ENCODE results near the gene C2CD3. TPM values are rescaled to one million over a fixed set of nuclear protein-coding genes. Genes with fewer than 3 reads are reported as not detected.

C2CD3 gene, protein sequence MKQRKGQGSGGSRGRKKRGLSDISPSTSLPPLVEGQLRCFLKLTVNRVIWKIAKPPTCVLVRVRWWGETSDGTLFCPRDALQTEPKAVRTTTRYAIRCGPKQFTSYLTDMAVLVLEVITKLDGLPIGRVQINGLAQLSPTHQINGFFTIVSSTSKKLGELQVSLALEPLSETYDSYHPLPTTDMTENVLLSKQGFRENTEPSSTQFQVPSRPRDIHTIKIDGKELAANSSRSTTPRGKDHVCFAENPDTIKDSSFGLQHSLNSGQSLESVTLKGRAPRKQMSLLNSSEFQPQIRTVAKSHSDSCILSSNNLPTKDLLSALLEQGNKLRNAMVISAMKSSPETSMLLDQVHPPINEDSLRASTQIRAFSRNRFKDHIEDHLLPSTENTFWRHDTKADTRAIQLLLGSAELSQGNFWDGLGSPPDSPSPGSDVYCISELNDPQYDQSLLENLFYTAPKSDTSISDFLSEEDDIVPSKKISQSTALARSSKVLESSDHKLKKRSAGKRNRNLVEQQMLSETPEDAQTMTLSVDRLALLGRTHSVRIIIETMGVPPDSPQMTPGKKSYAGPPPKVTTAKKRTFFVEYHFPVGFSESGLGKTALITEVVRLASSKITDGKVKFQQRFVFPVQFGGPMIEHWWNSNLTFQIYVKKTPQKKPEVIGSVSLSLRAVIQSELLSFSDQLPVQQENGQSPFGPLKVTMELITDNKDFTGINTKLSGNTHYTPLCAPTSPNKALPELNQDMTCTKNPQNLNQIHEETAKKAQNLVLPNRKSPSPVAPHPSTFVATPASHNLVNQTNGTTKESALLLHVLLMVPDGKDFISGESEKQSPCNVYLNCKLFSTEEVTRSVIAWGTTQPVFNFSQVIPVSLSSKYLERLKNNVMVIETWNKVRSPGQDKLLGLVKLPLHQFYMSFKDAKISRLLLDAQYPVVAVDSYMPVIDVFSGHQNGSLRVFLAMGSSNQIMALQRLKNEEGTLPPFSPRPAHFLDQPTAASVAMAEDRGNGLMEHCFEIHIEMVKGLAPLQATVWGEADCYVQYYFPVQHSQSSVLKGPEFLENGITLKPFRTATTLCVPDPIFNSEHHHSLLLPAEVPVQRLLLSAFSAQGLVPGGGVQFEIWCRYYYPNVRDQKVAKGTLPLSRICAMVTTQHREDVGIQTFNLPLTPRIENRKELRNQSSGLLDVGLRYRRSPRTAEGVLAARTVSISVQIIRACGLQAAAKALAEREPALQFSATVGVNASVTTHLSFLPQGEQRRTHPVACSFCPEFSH (N-terminal part only)
- 10 to 100 TPM; 30.8 to 32.2 TPM for total RNA-seq

GRCh38 chr11:74170694-74171629, at the start of gene C2CD3, which contains the start of gene PPME1:
C2CD3 (minus strand) TSS chr11:74171002; CDS start chr11:74170792, 210 bp downstream.
PPME1 (plus strand) TSS chr11:74171289; CDS start chr11:74171422, 133 bp downstream.
- H3K9me3 Mint-ChIP-seq: no peaks in the 10 kb centered on the region
- CTCF ChIA-PET: interaction anchor here (0.6 to 1.4 kb wide), 11 partner anchors 9 to 391 kb away, joined by 3 to 12 read pairs (median 3); no protein-coding TSS in a partner anchor
- DNase-seq: peak; percentile 99
- H3K27me3 Mint-ChIP-seq: no peaks in the 10 kb centered on the region
- no peak within 1 kb of the TSS for H3K27ac Mint-ChIP-seq
- H3K4me1 Mint-ChIP-seq: peaks cover 24% of the 10 kb centered on the region
- H3K36me3 Mint-ChIP-seq (ENCODE audit: low read depth): peaks cover 26% of the 10 kb centered on the region
- H3K4me3 Mint-ChIP-seq: no peak within 1 kb of the TSS
- POLR2A ChIA-PET: interaction anchor here (0.7 to 3.3 kb wide), 17 partner anchors 9 to 410 kb away, joined by 3 to 17 read pairs (median 5); partner anchors contain the start of genes LIPT2, MRPL48, RAB6A and UCP2

GRCh38 chr11:74220376-74220775, 49.6 kb upstream of the C2CD3 start:
- CTCF ChIA-PET: no interaction called here
- H3K36me3 Mint-ChIP-seq (ENCODE audit: low read depth): peaks cover 14% of the 10 kb centered on the region
- no peak overlapping the region for H3K4me3 Mint-ChIP-seq
- H3K27ac Mint-ChIP-seq: no peak overlapping the region
- POLR2A ChIA-PET: no interaction called here
- no peaks in the 10 kb centered on the region for H3K27me3 Mint-ChIP-seq
- no peaks in the 10 kb centered on the region for H3K4me1 Mint-ChIP-seq
- no peak for DNase-seq
- H3K9me3 Mint-ChIP-seq: peaks cover 2% of the 10 kb centered on the region

- H3K4me3 Mint-ChIP-seq: no peak overlapping the region
- POLR2A ChIA-PET: no interaction called here
- H3K27me3 Mint-ChIP-seq: no peaks in the 10 kb centered on the region
- no peaks in the 10 kb centered on the region for H3K4me1 Mint-ChIP-seq
- peaks cover 42% of the 10 kb centered on the region for H3K36me3 Mint-ChIP-seq (ENCODE audit: low read depth)
- no peak for DNase-seq
- no peaks in the 10 kb centered on the region for H3K9me3 Mint-ChIP-seq
- CTCF ChIA-PET: no interaction called here
- no peak overlapping the region for H3K27ac Mint-ChIP-seq
Observed at GRCh38 chr11:74212533-74212932, 41.7 kb upstream of the C2CD3 start.

DNA sequence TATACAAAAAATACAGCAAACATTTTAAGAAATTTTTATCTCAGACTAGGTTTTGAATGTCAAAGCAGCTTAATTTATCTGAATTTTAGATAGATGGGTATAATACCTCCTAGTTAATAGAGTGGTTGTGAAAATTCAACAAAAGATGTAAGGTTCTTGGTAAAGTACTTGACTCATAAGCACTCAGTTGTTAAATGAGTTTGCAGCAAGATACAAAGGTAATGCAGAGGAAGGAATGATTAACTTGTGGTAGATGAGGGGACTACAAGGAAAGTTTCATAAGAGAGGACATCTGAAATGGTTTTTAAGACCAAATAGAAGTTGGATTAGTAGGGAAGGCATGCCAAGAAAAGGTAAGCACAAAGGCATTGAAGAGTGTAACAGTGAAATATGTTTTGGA, 37.7 kb upstream of the C2CD3 start:
- Mint-ChIP-seq H3K4me1 (peaks cover 14% of the 10 kb centered on the region), H3K4me3 (no peak overlapping the region), H3K27me3 (no peaks in the 10 kb centered on the region), H3K27ac (no peak overlapping the region), H3K9me3 (no peaks in the 10 kb centered on the region), H3K36me3 (ENCODE audit: low read depth) (peaks cover 50% of the 10 kb centered on the region)
- DNase-seq: no peak
- ChIA-PET CTCF (interaction anchor here (0.5 kb wide), 1 partner anchor 47 kb away, joined by 3 read pairs; no protein-coding TSS in a partner anchor), POLR2A (no interaction called here)

DNA sequence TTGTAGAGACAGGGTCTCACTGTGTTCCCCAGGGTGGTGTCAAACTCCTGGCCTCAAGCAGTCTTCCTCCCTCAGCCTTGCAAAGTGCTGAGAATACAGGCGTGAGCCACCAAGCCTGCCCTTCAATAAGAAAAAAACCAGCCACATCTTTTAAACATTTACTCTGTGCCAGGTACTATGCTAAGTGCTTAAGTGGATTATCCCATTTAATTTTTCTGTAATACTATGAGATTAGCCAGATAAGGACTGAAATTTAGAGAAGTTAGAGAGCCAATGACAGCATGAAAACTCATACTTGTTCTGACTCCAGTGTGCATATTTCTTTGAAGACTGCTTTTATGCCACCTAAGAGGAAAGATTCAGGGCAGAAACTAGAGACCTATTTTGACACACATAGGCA, 35.9 kb upstream of the C2CD3 start:
- no peak for DNase-seq
- Mint-ChIP-seq H3K9me3 (no peaks in the 10 kb centered on the region), H3K27me3 (no peaks in the 10 kb centered on the region), H3K36me3 (ENCODE audit: low read depth) (peaks cover 44% of the 10 kb centered on the region), H3K27ac (no peak overlapping the region), H3K4me1 (peaks cover 16% of the 10 kb centered on the region), H3K4me3 (no peak overlapping the region)
- CTCF ChIA-PET: no interaction called here
- POLR2A ChIA-PET: no interaction called here

DNA sequence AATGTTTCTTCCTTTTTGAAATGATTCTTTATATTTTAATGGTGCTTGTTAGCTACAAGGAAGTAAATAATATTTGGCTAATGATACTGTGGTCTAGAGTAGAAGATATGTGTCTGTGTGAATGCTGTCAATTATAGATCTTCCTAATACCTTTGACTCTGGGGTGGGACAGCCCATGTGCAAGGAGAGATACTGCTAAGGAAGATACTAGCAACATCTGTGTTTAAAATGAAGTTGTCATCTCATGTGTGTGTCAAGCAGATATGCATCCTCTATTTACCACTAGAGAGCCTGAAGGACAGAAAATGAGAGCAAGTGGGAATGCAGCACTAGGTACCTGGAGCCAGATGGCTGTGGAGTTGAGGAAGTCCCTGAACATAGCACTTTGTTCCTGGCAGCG, 34.4 kb upstream of the C2CD3 start:
- peaks cover 16% of the 10 kb centered on the region for H3K4me1 Mint-ChIP-seq
- no peaks in the 10 kb centered on the region for H3K9me3 Mint-ChIP-seq
- POLR2A ChIA-PET: no interaction called here
- CTCF ChIA-PET: no interaction called here
- no peak overlapping the region for H3K4me3 Mint-ChIP-seq
- no peaks in the 10 kb centered on the region for H3K27me3 Mint-ChIP-seq
- no peak for DNase-seq
- H3K36me3 Mint-ChIP-seq (ENCODE audit: low read depth): peaks cover 37% of the 10 kb centered on the region
- H3K27ac Mint-ChIP-seq: no peak overlapping the region

DNA sequence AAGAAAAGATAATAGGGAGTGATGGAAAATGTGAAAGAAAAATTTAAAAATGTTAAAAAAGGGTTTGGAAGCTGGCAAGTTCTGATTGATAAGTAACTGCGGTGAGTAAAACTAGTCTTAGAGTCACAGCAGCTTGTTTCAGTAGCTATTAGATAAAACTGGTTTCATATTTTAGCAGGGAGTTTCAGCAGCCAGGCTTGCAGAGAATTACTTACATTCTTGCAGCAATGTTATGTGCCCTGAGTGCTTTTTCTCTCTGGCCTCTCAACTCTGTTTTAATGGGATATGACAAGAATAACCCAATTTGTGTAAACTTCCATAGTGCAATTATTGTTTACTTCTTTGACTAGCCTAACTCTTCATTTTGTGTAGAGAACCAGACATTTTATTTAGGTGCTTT, 33.9 kb upstream of the C2CD3 start:
- peaks cover 16% of the 10 kb centered on the region for H3K4me1 Mint-ChIP-seq
- H3K4me3 Mint-ChIP-seq: no peak overlapping the region
- no peak for DNase-seq
- POLR2A ChIA-PET: no interaction called here
- H3K27ac Mint-ChIP-seq: no peak overlapping the region
- peaks cover 37% of the 10 kb centered on the region for H3K36me3 Mint-ChIP-seq (ENCODE audit: low read depth)
- no peaks in the 10 kb centered on the region for H3K27me3 Mint-ChIP-seq
- CTCF ChIA-PET: no interaction called here
- H3K9me3 Mint-ChIP-seq: no peaks in the 10 kb centered on the region

GRCh38 chr11:74203966-74204365, 33.2 kb upstream of the C2CD3 start:
- Mint-ChIP-seq H3K27ac (no peak overlapping the region), H3K4me3 (no peak overlapping the region), H3K9me3 (peaks cover 1% of the 10 kb centered on the region), H3K4me1 (peaks cover 16% of the 10 kb centered on the region), H3K27me3 (no peaks in the 10 kb centered on the region), H3K36me3 (ENCODE audit: low read depth) (peaks cover 36% of the 10 kb centered on the region)
- CTCF ChIA-PET: no interaction called here
- POLR2A ChIA-PET: no interaction called here
- no peak for DNase-seq

DNA sequence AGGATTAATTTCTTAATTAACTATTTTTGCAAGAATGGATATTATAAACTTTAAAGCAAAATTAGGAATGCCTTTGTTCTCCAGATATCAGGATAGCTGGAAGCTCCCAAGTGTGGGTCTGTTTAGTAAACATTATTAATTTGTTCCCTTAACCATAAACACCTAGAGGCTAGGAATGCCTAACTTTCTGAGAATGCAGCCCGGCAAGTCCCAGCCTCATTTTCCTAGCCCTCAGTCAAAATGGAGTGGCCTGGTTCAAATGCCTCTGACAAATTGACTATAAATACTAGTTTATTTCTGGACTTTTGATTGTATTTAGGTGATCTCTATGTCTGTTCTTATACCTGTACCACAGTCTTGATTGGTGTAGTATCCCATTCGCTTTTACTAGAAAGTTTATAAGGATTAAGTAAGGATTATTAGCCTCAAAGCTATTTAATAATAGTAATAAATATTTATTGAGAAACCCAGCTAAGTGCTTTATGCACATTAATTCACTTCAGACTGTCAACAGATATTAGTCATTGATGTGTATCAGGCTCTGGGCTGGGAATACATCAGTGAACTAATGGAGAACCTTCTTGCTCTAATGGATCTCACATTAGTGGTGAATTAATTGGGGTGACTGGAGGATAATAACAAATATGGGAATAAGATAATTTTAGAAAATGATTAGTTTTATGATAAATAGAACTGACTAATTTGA, 26.1 kb upstream of the C2CD3 start:
- Mint-ChIP-seq H3K9me3 (peaks cover 16% of the 10 kb centered on the region), H3K36me3 (ENCODE audit: low read depth) (peaks cover 24% of the 10 kb centered on the region), H3K27me3 (no peaks in the 10 kb centered on the region), H3K4me1 (peaks cover 4% of the 10 kb centered on the region), H3K4me3 (no peak overlapping the region), H3K27ac (no peak overlapping the region)
- ChIA-PET CTCF (no interaction called here), POLR2A (no interaction called here)
- no peak for DNase-seq

GRCh38 chr11:74195828-74196227, 25.0 kb upstream of the C2CD3 start:
- CTCF ChIA-PET: no interaction called here

GRCh38 chr11:74185695-74186094, 14.9 kb upstream of the C2CD3 start:
- Mint-ChIP-seq H3K4me3 (no peak overlapping the region), H3K4me1 (peaks cover 19% of the 10 kb centered on the region), H3K27ac (no peak overlapping the region), H3K27me3 (no peaks in the 10 kb centered on the region), H3K9me3 (no peaks in the 10 kb centered on the region), H3K36me3 (ENCODE audit: low read depth) (peaks cover 20% of the 10 kb centered on the region)
- DNase-seq: no peak
- POLR2A ChIA-PET: interaction anchor here (1.2 kb wide), 1 partner anchor 562 kb away, joined by 3 read pairs; the partner anchor contains the start of gene RNF169
- CTCF ChIA-PET: no interaction called here

More at GRCh38 chr11:74195828-74196227, 25.0 kb upstream of the C2CD3 start:
- no peaks in the 10 kb centered on the region for H3K27me3 Mint-ChIP-seq
- H3K4me1 Mint-ChIP-seq: peaks cover 4% of the 10 kb centered on the region
- H3K4me3 Mint-ChIP-seq: no peak overlapping the region
- H3K27ac Mint-ChIP-seq: no peak overlapping the region
- H3K36me3 Mint-ChIP-seq (ENCODE audit: low read depth): peaks cover 31% of the 10 kb centered on the region
- DNase-seq: no peak
- POLR2A ChIA-PET: no interaction called here
- H3K9me3 Mint-ChIP-seq: peaks cover 16% of the 10 kb centered on the region
